C4-2B (cell line): Measurements from ENCODE around the gene CCDC15.

Experiments used
- H3K27ac ChIP-seq: fragments of 450-650 bp; 2 replicates; pipeline ENCODE4 v1.5.1; 2017
- ZFX ChIP-seq: fragments of 450-650 bp; IDR thresholded peaks from 2 replicates; pipeline ENCODE4 v1.6.1; 2017
- TF ChIP-seq, protein P1 (sequence below): fragments of 450-650 bp; conservative IDR thresholded peaks from 2 replicates; pipeline ENCODE4 v1.5.1; 2017; ENCODE audit warnings: mild to moderate bottlenecking

The CCDC15 gene

DNA sequence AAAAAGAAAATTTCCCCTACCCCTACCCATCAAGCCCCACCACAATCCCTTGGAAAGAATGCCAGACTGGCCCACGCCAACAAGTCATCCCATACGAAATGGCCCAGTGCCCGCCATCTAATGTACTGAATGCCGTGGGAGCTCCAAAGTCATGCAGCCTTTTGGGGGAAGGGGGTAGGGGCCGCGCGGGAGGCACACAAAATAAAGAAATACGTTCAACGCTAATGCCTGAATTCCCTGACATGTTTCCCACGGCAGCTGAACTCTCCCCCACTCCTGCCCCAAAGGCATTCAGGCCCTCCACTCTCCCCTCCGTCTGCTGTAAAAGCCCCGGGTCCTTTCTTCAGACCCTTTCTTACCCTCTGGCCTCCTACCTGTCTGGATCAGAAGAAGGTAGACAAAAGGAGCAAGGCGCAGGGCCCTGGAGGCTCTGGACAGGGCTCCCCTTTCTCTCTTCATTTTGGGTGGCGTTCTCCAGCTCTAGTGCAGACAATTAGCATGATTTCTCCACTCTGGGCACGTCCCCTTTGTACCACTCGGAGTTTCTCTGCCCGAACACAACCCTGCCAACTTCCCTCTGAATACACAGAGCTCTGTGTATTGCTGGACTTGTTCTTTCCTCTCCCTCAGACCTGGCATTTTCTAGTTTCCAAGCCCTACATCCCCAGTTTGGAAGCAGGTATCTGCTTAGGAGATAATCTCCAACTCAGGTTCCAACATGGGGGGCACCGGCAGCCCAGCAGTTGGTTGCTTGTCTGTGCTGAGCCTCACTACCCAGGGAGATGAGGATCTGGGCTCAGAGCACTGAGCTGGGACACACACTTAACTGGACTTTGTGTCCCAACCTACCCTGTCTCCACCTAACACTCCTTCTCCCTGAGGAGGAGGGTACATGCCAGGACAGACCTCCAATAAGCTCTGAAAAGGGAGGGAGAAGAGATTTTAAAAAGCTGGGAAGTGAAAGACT is 18.2 kb upstream of the CCDC15 start, which contains the start of gene HEPACAM:
HEPACAM (minus strand) TSS at position 500 of the 967 bp plus-strand sequence; CDS start at position 459, 41 bp downstream.
- TF ChIP-seq, protein P1, sequence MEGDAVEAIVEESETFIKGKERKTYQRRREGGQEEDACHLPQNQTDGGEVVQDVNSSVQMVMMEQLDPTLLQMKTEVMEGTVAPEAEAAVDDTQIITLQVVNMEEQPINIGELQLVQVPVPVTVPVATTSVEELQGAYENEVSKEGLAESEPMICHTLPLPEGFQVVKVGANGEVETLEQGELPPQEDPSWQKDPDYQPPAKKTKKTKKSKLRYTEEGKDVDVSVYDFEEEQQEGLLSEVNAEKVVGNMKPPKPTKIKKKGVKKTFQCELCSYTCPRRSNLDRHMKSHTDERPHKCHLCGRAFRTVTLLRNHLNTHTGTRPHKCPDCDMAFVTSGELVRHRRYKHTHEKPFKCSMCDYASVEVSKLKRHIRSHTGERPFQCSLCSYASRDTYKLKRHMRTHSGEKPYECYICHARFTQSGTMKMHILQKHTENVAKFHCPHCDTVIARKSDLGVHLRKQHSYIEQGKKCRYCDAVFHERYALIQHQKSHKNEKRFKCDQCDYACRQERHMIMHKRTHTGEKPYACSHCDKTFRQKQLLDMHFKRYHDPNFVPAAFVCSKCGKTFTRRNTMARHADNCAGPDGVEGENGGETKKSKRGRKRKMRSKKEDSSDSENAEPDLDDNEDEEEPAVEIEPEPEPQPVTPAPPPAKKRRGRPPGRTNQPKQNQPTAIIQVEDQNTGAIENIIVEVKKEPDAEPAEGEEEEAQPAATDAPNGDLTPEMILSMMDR: no peak; the same call in 1 of the 2 replicates
- no peak for TF ChIP-seq ZFX
- H3K27ac ChIP-seq: no peak within 1 kb of the TSS

DNA sequence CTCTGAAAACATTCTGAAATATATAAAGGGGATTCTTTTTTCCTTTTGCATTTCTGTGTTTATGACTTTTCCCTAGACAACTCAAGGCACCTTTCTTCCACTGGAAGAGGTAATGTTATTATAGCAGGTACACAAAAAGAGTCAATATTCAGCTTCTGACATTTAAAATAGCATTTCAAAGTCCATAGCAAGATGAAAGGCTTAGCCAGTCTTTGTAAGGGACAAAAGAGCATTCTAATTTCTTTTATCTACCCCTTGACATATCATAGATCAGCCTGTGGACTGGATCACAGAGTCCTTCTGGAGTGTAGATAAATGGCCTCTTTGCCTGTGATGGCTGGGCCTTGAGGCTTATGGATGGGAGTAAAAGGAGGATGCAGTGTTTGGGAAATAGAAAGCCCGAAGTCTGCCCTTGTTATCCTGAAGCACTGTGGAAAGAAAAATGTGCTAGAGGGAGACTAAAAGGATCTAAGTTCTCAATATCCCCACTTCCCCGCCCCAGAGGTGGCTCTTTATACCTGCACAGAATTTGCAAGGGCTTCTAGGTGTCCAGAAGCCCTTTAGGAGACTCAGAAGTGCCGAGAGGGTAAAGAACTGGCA is 16.6 kb upstream of the CCDC15 start:
- H3K27ac ChIP-seq: no peak overlapping the region
- TF ChIP-seq ZFX: no peak
- TF ChIP-seq, protein P1: no peak

DNA sequence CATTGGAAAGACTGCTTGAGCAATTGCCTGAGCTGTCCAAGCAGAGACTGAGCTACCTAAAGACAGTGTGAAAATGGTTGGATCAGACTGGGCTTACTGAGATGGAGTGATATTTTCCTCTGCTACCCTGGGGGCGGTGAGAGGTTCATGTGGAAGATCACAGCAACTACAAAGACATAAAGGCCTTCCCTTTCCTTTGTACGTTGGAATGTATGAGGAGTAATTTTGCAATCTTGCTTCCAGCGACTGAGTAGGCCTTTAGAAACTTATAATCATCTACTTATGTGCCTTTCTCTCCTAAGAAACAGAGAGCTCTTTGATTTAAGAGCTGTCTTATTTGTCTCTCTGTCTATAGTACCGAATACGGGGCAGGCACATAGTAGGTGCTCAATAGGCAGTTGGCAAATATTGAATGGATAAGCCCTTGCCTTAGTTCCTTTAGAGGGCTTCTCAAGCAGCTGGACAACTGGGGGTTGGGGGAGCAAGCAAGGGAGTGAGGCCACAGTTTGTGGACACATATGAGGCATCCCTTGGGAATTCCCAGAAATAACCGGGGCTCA is 15.7 kb upstream of the CCDC15 start:
- H3K27ac ChIP-seq: no peak overlapping the region
- TF ChIP-seq ZFX: no peak
- TF ChIP-seq, protein P1: no peak

DNA sequence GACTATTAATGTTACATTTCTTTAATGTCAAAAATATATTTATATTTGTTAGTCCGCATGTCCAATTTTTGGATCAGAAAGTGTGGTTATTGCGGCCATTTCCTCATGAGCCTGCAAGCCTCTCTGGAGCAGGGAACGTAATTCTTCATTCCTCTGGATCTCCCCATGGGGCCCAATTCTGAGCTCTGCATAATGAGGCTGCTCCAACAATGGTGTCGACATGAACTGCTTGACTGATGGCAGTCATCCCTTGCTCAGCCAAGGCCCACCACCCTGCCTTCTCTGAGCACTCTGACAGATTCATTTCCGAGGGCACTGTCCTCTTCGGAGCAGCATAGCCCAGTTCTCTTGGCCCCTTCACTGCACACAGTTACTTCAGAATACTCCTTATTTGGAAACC is 15.0 kb upstream of the CCDC15 start:
- H3K27ac ChIP-seq: no peak overlapping the region
- no peak for TF ChIP-seq ZFX
- TF ChIP-seq, protein P1: no peak

DNA sequence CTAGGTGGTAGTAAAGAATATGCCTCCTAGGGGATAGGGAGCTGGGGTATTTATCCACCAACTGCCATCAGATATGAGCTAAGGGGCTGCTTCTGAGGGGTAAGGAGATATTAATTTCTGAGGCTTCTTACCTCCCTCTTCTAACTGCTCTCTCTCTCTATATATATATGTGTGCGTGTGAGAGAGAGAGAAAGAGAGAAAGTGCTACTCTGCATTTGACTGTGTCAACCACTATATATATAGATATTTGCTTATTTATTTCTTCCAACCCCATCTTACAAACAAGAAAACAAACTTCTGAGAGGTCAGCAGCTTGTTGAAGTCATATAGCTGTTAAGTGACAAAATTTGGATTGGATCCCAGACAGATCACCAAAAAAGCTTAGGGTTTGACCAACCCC is 12.3 kb upstream of the CCDC15 start:
- no peak for TF ChIP-seq ZFX
- TF ChIP-seq, protein P1: no peak
- no peak overlapping the region for H3K27ac ChIP-seq

DNA sequence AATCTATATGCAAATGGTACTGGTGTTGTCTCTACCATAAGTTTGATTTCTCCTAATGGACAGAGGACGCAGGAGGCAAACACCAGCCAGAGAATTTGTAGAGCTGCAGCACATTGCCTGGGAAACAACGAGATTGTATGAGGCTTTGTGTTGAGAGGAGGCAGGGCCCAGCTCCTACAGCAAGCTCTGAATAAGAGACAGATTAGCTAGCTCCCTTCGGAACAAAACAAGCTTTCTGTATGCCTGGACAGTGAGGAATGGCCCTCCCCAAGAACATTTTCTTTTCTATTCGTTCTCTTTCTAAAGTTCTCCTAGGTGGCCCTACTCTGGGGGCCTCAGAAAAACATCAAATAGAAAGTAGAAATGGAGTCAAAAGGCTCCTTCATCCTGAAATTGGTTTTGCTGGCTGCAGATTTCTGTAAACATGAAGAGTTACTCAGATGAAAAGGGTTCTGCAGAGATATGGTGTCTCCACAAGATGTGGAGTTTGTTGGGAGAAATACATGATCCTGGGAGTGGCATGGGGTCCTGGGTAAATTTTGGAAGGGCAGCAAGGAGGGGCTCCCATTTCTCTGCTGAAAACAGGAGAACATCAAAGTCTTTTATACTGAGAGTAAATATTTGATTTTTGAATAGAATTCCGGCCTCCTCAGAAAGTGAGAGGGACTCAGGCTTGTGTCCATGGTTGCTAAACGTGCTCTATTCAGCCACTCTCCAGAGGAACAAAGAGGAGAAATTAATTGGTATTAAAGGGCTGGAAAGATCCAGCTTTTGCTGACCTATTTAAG is 11.3 kb upstream of the CCDC15 start:
- H3K27ac ChIP-seq: no peak overlapping the region
- no peak for TF ChIP-seq ZFX
- TF ChIP-seq, protein P1: no peak
